Vagina (tissue), 2 donors: ENCODE measurements around the gene TMPRSS11D. TPM values are rescaled to one million over a fixed set of nuclear protein-coding genes. Genes with fewer than 3 reads are reported as not detected.

Experiments used
- DNase-seq, 2 donors: peaks; one replicate each; pipeline ENCODE4 v3.0.0-alpha.2; 2017; ENCODE audit errors: extremely low spot score in 2 of 2
- H3K27ac ChIP-seq: fragments of 200-600 bp; sonication (generic); one replicate; pipeline ENCODE4 v1.5.1; 2019
- H3K27me3 ChIP-seq: fragments of 200-600 bp; sonication (generic); one replicate; pipeline ENCODE4 v1.5.1; 2019
- H3K36me3 ChIP-seq, 2 donors: fragments of 200-600 bp; sonication (generic); one replicate each; pipeline ENCODE4 v1.5.1; 2017 to 2019
- H3K4me1 ChIP-seq: fragments of 200-600 bp; sonication (generic); one replicate; pipeline ENCODE4 v1.5.1; 2019
- H3K4me3 ChIP-seq, 2 donors: fragments of 200-600 bp; sonication (generic); 1 replicate in 1 of 2; 2 replicates in 1 of 2; pipeline ENCODE4 v1.5.1; 2016 to 2019
- H3K9me3 ChIP-seq: fragments of 200-600 bp; sonication (generic); one replicate; pipeline ENCODE4 v1.5.1; 2019
- POLR2A ChIP-seq, 2 donors: fragments of 450-650 bp; IDR thresholded peaks; one replicate each; pipeline ENCODE4 v1.6.1; 2017; ENCODE audit warnings: antibody characterized with exemption in 2 of 2, mild to moderate bottlenecking in 2 of 2, moderate library complexity in 2 of 2
- POLR2AphosphoS5 ChIP-seq, 2 donors: sonication (generic); formaldehyde crosslinking; IDR thresholded peaks; one replicate each; pipeline ENCODE4 v1.9.0; 2017; ENCODE audit warnings: antibody characterized with exemption in 2 of 2, mild to moderate bottlenecking in 2 of 2, low read depth in 1 of 2; ENCODE audit not compliant: insufficient read depth in 1 of 2
- intact Hi-C: fragments of 100-400 bp; cut with DNase I; formaldehyde crosslinking; loops from one replicate; pipeline ENCODE4 v1.15.1; 2023
- total RNA-seq: library from RNA; depleted of rRNA; stranded (reverse); fragments of >200 nt; gene quantifications from one replicate; pipeline ENCODE4 v1.2.3, GENCODE V29; 2016
- TF ChIP-seq, protein P1 (sequence below), 3 experiments: fragments of 450-650 bp in 2 of 3; fragments of 200-600 bp in 1 of 3; sonication (generic) in 1 of 3; IDR thresholded peaks; one replicate each; pipeline ENCODE4 v1.5.1; 2017 to 2019; ENCODE audit warnings: antibody characterized with exemption in 3 of 3, mild to moderate bottlenecking in 2 of 3, moderate library complexity in 2 of 3

The TMPRSS11D gene
- total RNA-seq, 1 donor from 2014 or later: 72.4 TPM

DNA sequence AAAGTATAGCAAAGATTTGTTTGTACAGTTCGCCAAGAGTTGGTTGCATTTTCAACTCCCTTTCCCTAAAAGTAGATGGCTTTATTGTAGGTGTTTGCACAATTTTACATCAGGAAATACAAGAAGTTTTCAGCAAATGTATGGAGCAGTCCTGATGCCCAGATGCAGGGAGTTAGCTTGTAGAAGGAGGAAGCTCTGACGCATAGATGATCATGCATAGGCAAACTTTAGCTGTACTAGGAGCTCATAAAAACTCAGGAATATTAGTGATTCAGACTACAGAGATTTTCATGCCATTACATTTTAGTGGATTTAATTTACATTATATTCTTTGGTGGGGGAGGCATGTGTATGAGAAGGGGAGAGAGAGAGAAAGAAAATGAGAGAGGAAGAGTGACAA is 62.9 kb downstream of the TMPRSS11D start:
- TF ChIP-seq POLR2A (IDR thresholded peaks at IDR 0.05): no peak
- TF ChIP-seq, protein P1, sequence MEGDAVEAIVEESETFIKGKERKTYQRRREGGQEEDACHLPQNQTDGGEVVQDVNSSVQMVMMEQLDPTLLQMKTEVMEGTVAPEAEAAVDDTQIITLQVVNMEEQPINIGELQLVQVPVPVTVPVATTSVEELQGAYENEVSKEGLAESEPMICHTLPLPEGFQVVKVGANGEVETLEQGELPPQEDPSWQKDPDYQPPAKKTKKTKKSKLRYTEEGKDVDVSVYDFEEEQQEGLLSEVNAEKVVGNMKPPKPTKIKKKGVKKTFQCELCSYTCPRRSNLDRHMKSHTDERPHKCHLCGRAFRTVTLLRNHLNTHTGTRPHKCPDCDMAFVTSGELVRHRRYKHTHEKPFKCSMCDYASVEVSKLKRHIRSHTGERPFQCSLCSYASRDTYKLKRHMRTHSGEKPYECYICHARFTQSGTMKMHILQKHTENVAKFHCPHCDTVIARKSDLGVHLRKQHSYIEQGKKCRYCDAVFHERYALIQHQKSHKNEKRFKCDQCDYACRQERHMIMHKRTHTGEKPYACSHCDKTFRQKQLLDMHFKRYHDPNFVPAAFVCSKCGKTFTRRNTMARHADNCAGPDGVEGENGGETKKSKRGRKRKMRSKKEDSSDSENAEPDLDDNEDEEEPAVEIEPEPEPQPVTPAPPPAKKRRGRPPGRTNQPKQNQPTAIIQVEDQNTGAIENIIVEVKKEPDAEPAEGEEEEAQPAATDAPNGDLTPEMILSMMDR (IDR thresholded peaks at IDR 0.05): no peak
- TF ChIP-seq POLR2AphosphoS5 (IDR thresholded peaks at IDR 0.05; ENCODE audit: insufficient read depth in 1 of 2, low read depth in 1 of 2): no peak
- Histone ChIP-seq H3K4me3 (no peak overlapping the region), H3K36me3 (no peaks in the 10 kb centered on the region), H3K4me1 (no peaks in the 10 kb centered on the region), H3K27ac (no peak overlapping the region), H3K9me3 (no peaks in the 10 kb centered on the region), H3K27me3 (no peaks in the 10 kb centered on the region)
- no peak for DNase-seq
- intact Hi-C loops: no loop called here

DNA sequence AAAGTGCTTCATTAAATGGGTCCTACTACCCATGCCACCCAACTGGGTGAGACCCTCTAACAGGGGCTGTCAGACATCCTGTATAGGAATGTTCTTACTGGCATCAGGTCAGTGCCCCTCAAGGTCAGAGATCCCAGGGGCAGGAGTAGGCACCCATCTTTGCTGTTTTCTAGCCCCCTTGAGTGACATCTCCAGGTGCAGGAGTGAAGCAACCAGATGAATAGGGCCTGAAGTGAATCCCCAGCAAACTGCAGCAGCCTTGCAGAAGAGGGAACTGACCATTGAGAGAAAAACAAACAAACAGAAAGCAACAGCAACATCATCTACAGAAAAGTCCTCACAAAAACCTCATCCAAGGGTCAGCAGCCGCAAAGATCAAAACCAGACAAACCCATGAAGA is 73.8 kb downstream of the TMPRSS11D start:
- no peak overlapping the region for H3K27ac ChIP-seq
- H3K4me1 ChIP-seq: no peaks in the 10 kb centered on the region
- H3K4me3 ChIP-seq: no peak overlapping the region
- intact Hi-C loops: no loop called here
- TF ChIP-seq, protein P1 (IDR thresholded peaks at IDR 0.05): no peak
- TF ChIP-seq POLR2A (IDR thresholded peaks at IDR 0.05) (no peak), POLR2AphosphoS5 (IDR thresholded peaks at IDR 0.05; ENCODE audit: insufficient read depth in 1 of 2, low read depth in 1 of 2) (no peak)
- H3K36me3 ChIP-seq: no peaks in the 10 kb centered on the region
- H3K9me3 ChIP-seq: peaks cover 3% of the 10 kb centered on the region
- no peaks in the 10 kb centered on the region for H3K27me3 ChIP-seq
- DNase-seq: no peak

DNA sequence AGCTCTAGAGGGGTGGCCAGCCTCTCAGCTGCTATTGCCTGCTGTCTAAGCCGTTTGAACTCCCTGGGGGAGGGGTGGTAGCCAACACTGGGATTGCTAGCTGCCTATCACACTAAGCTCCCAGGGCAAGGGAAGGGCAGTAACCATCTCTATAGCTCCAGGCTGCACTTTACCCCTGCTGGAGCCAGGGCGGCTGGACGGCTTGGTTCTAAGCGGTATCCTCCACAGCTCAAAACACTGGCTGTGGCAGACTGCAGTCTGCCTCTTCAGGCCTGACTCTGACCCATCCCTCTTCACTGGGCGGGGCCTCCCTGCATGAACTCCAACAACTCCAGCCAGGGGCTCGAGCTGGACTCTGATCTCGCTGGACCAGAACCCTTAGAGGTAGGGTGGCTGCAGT is 74.3 kb downstream of the TMPRSS11D start:
- TF ChIP-seq POLR2AphosphoS5 (IDR thresholded peaks at IDR 0.05; ENCODE audit: insufficient read depth in 1 of 2, low read depth in 1 of 2) (no peak), POLR2A (IDR thresholded peaks at IDR 0.05) (no peak)
- TF ChIP-seq, protein P1 (IDR thresholded peaks at IDR 0.05): no peak
- Histone ChIP-seq H3K36me3 (no peaks in the 10 kb centered on the region), H3K9me3 (no peaks in the 10 kb centered on the region), H3K27ac (no peak overlapping the region), H3K27me3 (no peaks in the 10 kb centered on the region), H3K4me3 (no peak overlapping the region), H3K4me1 (no peaks in the 10 kb centered on the region)
- no peak for DNase-seq
- intact Hi-C loops: no loop called here

DNA sequence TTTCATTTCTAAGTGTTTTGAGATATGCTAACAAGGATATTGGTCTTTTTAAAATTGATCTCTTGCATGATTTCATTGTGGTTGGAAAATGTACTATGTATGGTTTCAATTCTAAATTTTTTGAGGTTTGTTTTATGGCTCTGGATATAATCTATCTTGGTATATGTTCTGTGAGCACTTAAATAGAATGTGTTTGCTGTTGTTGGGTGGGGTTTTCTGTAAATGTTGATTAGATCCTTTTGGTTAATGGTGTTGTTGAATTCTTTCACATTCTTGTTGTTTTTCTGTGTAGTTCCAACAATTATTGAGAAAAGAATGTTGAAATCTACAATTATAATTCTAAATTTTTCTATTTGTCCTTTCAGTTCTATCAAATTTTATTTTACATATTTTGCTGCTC is 87.0 kb downstream of the TMPRSS11D start:
- intact Hi-C loops: no loop called here
- Histone ChIP-seq H3K36me3 (no peaks in the 10 kb centered on the region), H3K4me1 (no peaks in the 10 kb centered on the region), H3K27me3 (no peaks in the 10 kb centered on the region), H3K27ac (no peak overlapping the region), H3K4me3 (no peak overlapping the region), H3K9me3 (no peaks in the 10 kb centered on the region)
- TF ChIP-seq, protein P1 (IDR thresholded peaks at IDR 0.05): no peak
- TF ChIP-seq POLR2A (IDR thresholded peaks at IDR 0.05) (no peak), POLR2AphosphoS5 (IDR thresholded peaks at IDR 0.05; ENCODE audit: insufficient read depth in 1 of 2, low read depth in 1 of 2) (no peak)
- DNase-seq: no peak

DNA sequence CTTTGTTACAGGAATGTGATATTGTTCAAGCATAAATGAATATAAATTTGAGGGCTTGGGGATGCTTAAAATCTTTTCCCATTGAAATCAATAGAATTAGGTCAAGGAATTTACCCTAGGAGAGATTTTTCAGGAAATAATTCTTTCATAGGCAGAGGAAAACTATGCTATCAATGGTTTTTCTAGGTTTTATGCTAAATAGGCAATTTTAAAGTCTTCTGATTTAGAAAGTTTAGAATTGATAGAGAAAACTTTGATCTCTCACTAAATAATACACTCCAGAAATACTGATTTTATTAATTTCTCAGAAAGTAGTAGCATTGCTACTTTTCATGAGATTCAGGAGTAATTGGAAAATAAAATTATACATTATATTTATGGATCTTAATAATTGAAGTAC is 93.1 kb downstream of the TMPRSS11D start:
- intact Hi-C loops: no loop called here
- Histone ChIP-seq H3K27me3 (no peaks in the 10 kb centered on the region), H3K27ac (no peak overlapping the region), H3K4me1 (no peaks in the 10 kb centered on the region), H3K36me3 (no peaks in the 10 kb centered on the region), H3K9me3 (no peaks in the 10 kb centered on the region), H3K4me3 (no peak overlapping the region)
- no peak for DNase-seq
- TF ChIP-seq POLR2A (IDR thresholded peaks at IDR 0.05) (no peak), POLR2AphosphoS5 (IDR thresholded peaks at IDR 0.05; ENCODE audit: insufficient read depth in 1 of 2, low read depth in 1 of 2) (no peak)
- TF ChIP-seq, protein P1 (IDR thresholded peaks at IDR 0.05): no peak
